OCI-LY3 (cell line): Measurements from ENCODE around the gene DCLK3.

ENCODE experiments used
- CTCF ChIP-seq: fragments of 200-600, 300-600 bp; sonication (generic); IDR thresholded peaks from 2 replicates; pipeline ENCODE4 v1.5.1; 2014; ENCODE audit warnings: antibody characterized with exemption, low read length, low read depth
- EZH2phosphoT487 ChIP-seq: fragments of 200-600 bp; shearing (Covaris generic); IDR thresholded peaks from 2 replicates; pipeline ENCODE4 v1.6.1; 2018; ENCODE audit warnings: antibody characterized with exemption, mixed run types, low read depth

- TF ChIP-seq CTCF (no peak), EZH2phosphoT487 (no peak)
Observed at GRCh38 chr3:36714343-36715086, 49.8 kb downstream of the DCLK3 start.
